ENCODE results near the gene CRLF3.

CRLF3 gene

DNA sequence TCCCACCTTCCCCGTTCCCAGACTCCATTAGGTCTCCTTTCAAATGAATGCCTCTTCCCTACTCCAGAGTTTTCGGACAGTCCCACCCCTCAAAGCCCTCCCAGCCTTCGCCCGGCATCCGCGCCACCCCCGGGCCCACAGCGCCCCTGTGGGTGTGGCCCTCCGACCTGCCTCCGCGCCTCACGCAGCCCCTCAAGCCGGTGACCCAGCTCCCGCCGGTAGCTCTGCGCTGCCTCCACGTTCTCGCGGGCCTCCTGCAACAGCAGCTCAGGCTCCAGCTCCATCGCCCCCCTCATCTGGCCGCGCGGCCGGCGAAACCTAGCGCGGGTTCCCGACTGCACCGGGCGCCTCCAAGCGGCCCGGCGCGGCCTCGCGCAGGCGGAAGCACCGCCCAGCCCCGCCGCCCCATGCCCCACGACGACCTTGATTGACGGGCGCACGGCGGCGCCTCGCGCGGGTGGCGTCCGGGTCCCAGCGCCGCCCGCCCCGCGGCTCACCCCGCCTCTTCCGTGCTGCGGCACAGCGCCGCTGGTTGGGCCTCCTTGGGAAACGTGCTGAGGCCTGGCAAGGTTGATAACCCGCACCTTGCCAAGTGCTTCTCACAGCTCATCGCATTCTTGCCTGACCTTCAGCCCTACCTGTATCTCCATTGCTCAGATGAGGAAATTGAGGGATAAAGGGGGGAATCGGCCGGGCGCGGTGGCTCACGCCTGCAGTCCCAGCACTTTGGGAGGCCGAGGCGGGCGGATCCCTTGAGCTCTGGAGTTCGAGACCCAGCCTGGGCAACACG lies at the start of gene CRLF3 (continued):
- TF ChIP-seq YY2 (tag by site-specific recombination; IDR thresholded peaks at IDR 0.05): 0 out of 2 replicates have a peak, but pooled peaks have one; percentile 40
- TF ChIP-seq SP2 (tag by site-specific recombination; IDR thresholded peaks at IDR 0.05): peak; percentile 91
- TF ChIP-seq ZFP69B (tag by site-specific recombination; IDR thresholded peaks at IDR 0.05): peak; percentile 95
- TF ChIP-seq, protein P1, sequence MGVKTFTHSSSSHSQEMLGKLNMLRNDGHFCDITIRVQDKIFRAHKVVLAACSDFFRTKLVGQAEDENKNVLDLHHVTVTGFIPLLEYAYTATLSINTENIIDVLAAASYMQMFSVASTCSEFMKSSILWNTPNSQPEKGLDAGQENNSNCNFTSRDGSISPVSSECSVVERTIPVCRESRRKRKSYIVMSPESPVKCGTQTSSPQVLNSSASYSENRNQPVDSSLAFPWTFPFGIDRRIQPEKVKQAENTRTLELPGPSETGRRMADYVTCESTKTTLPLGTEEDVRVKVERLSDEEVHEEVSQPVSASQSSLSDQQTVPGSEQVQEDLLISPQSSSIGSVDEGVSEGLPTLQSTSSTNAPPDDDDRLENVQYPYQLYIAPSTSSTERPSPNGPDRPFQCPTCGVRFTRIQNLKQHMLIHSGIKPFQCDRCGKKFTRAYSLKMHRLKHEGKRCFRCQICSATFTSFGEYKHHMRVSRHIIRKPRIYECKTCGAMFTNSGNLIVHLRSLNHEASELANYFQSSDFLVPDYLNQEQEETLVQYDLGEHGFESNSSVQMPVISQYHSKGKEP (tag by site-specific recombination; IDR thresholded peaks at IDR 0.05): peak; percentile 70; the same call in 1 of the 2 replicates
- peak; percentile 60 for TF ChIP-seq ZNF324 (tag by site-specific recombination; IDR thresholded peaks at IDR 0.05)
- TF ChIP-seq ZNF792 (tag by site-specific recombination; IDR thresholded peaks at IDR 0.05): 0 out of 2 replicates have a peak, but pooled peaks have one; percentile 68
- TF ChIP-seq OSR2 (tag by site-specific recombination; IDR thresholded peaks at IDR 0.05): no peak
- TF ChIP-seq ZNF837 (tag by site-specific recombination; IDR thresholded peaks at IDR 0.05): no peak
- TF ChIP-seq ZNF175 (tag by site-specific recombination; IDR thresholded peaks at IDR 0.05): no peak
- TF ChIP-seq, protein P2, sequence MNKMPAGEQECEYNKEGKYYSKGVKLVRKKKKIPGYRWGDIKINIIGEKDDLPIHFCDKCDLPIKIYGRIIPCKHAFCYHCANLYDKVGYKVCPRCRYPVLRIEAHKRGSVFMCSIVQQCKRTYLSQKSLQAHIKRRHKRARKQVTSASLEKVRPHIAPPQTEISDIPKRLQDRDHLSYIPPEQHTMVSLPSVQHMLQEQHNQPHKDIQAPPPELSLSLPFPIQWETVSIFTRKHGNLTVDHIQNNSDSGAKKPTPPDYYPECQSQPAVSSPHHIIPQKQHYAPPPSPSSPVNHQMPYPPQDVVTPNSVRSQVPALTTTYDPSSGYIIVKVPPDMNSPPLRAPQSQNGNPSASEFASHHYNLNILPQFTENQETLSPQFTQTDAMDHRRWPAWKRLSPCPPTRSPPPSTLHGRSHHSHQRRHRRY (tag by site-specific recombination; IDR thresholded peaks at IDR 0.05): no peak
- TF ChIP-seq ZNF548 (tag by site-specific recombination; IDR thresholded peaks at IDR 0.05): no peak
- peak; percentile 79; the same call in 1 of the 2 replicates for TF ChIP-seq ZNF561 (tag by site-specific recombination; IDR thresholded peaks at IDR 0.05; ENCODE audit: borderline replicate concordance)
- TF ChIP-seq SP3 (tag by site-specific recombination; IDR thresholded peaks at IDR 0.05): peak; percentile 77
- TF ChIP-seq ZBTB20 (tag by site-specific recombination; IDR thresholded peaks at IDR 0.05): peak; percentile 76; the same call in 1 of the 2 replicates
- no peak for TF ChIP-seq PRDM1 (tag by site-specific recombination; IDR thresholded peaks at IDR 0.05)
- TF ChIP-seq, protein P3, sequence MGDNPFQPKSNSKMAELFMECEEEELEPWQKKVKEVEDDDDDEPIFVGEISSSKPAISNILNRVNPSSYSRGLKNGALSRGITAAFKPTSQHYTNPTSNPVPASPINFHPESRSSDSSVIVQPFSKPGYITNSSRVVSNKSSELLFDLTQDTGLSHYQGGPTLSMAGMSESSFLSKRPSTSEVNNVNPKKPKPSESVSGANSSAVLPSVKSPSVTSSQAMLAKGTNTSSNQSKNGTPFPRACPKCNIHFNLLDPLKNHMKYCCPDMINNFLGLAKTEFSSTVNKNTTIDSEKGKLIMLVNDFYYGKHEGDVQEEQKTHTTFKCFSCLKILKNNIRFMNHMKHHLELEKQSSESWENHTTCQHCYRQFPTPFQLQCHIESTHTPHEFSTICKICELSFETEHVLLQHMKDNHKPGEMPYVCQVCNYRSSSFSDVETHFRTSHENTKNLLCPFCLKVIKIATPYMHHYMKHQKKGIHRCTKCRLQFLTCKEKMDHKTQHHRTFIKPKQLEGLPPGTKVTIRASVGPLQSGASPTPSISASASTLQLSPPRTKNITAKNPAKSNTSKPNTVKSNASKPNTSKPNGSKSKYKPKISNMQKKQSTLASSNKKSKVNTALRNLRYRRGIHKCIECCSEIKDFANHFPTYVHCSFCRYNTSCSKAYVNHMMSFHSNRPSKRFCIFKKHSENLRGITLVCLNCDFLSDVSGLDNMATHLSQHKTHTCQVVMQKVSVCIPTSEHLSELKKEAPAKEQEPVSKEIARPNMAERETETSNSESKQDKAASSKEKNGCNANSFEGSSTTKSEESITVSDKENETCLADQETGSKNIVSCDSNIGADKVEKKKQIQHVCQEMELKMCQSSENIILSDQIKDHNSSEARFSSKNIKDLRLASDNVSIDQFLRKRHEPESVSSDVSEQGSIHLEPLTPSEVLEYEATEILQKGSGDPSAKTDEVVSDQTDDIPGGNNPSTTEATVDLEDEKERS (tag by site-specific recombination; IDR thresholded peaks at IDR 0.05): peak; percentile 10; the same call in 1 of the 2 replicates
- TF ChIP-seq ZNF391 (tag by site-specific recombination; IDR thresholded peaks at IDR 0.05; ENCODE audit: borderline replicate concordance, low read depth): peak; percentile 44; the same call in 1 of the 2 replicates
- TF ChIP-seq ZIC2 (tag by site-specific recombination; IDR thresholded peaks at IDR 0.05): no peak
- TF ChIP-seq, protein P4, sequence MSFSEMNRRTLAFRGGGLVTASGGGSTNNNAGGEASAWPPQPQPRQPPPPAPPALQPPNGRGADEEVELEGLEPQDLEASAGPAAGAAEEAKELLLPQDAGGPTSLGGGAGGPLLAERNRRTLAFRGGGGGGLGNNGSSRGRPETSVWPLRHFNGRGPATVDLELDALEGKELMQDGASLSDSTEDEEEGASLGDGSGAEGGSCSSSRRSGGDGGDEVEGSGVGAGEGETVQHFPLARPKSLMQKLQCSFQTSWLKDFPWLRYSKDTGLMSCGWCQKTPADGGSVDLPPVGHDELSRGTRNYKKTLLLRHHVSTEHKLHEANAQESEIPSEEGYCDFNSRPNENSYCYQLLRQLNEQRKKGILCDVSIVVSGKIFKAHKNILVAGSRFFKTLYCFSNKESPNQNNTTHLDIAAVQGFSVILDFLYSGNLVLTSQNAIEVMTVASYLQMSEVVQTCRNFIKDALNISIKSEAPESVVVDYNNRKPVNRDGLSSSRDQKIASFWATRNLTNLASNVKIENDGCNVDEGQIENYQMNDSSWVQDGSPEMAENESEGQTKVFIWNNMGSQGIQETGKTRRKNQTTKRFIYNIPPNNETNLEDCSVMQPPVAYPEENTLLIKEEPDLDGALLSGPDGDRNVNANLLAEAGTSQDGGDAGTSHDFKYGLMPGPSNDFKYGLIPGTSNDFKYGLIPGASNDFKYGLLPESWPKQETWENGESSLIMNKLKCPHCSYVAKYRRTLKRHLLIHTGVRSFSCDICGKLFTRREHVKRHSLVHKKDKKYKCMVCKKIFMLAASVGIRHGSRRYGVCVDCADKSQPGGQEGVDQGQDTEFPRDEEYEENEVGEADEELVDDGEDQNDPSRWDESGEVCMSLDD (tag by site-specific recombination; IDR thresholded peaks at IDR 0.05): peak; percentile 89
- no peak for TF ChIP-seq ZNF610 (tag by site-specific recombination; IDR thresholded peaks at IDR 0.05; ENCODE audit: borderline replicate concordance)
- no peak for TF ChIP-seq ZFP41 (tag by site-specific recombination; IDR thresholded peaks at IDR 0.05; ENCODE audit: borderline replicate concordance)
- no peak for TF ChIP-seq BCL11B (tag by site-specific recombination; IDR thresholded peaks at IDR 0.05; ENCODE audit: low read depth)
- TF ChIP-seq KLF1 (tag by site-specific recombination; IDR thresholded peaks at IDR 0.05): peak; percentile 83
- no peak for TF ChIP-seq GFI1B (tag by site-specific recombination; IDR thresholded peaks at IDR 0.05)
- TF ChIP-seq ZNF146 (tag by site-specific recombination; IDR thresholded peaks at IDR 0.05): peak; percentile 37; the same call in 1 of the 2 replicates
- TF ChIP-seq, protein P5, sequence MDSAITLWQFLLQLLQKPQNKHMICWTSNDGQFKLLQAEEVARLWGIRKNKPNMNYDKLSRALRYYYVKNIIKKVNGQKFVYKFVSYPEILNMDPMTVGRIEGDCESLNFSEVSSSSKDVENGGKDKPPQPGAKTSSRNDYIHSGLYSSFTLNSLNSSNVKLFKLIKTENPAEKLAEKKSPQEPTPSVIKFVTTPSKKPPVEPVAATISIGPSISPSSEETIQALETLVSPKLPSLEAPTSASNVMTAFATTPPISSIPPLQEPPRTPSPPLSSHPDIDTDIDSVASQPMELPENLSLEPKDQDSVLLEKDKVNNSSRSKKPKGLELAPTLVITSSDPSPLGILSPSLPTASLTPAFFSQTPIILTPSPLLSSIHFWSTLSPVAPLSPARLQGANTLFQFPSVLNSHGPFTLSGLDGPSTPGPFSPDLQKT (IDR thresholded peaks at IDR 0.05; ENCODE audit: borderline replicate concordance, low read depth, low read length): no peak
- no peak for TF ChIP-seq ZNF776 (tag by site-specific recombination; IDR thresholded peaks at IDR 0.05; ENCODE audit: borderline replicate concordance)
- no peak for TF ChIP-seq ZNF16 (tag by site-specific recombination; IDR thresholded peaks at IDR 0.05; ENCODE audit: low read depth)
- no peak for TF ChIP-seq ZNF121 (tag by site-specific recombination; IDR thresholded peaks at IDR 0.05)
- TF ChIP-seq ZNF335 (tag by site-specific recombination; conservative IDR thresholded peaks at IDR 0.05): peak; percentile 87

All from HEK293 (cell line).